CD4-positive, alpha-beta T cell (primary cell): ENCODE measurements around the gene RALGAPA1. TPM values are rescaled to one million over a fixed set of nuclear protein-coding genes. Genes with fewer than 3 reads are reported as not detected.

Experiments used
- ATAC-seq: fragments of 200-7000 bp; cut with Tn5 transposase; one replicate; pipeline ENCODE4 v1.10.0; 2022; ENCODE audit warnings: mild to moderate bottlenecking; ENCODE audit not compliant: poor library complexity
- CTCF ChIA-PET: fragments of 350-600 bp; sonication (Branson Sonifier 250); formaldehyde crosslinking; loops from one replicate; lab custom pipeline; 2021; ENCODE audit warnings: antibody characterized with exemption, inconsistent platforms; lab: Charles Lee
- POLR2A ChIA-PET: fragments of 350-600 bp; sonication (Branson Sonifier 250); formaldehyde crosslinking; loops from one replicate; lab custom pipeline; 2021; ENCODE audit warnings: antibody characterized with exemption, inconsistent platforms; lab: Charles Lee
- DNase-seq, 14 experiments: peaks; one replicate each; pipeline ENCODE4 v3.0.0-alpha.2; 2013 to 2020; ENCODE audit warnings: mixed read lengths in 2 of 14
- H3K27ac ChIP-seq, 2 donors: one replicate each; pipeline versions ENCODE4 v1.5.1 to v1.7.0; 2013; ENCODE audit warnings: low read length in 2 of 2, low read depth in 1 of 2, mild to moderate bottlenecking in 1 of 2
- H3K27me3 ChIP-seq, 2 experiments: 1 replicate in 1 of 2; 2 replicates in 1 of 2; pipeline versions ENCODE4 v1.6.1 to v1.7.0; 2013; ENCODE audit warnings: low read length in 2 of 2, control low read depth in 1 of 2, mild to moderate bottlenecking in 1 of 2, moderate library complexity in 1 of 2; ENCODE audit not compliant: insufficient read depth in 2 of 2, control insufficient read depth in 1 of 2
- H3K36me3 ChIP-seq: one replicate; pipeline ENCODE4 v1.6.1; 2013; ENCODE audit warnings: low read length, control low read depth; ENCODE audit not compliant: insufficient read depth
- H3K4me1 ChIP-seq: one replicate; pipeline ENCODE4 v1.6.1; 2013; ENCODE audit warnings: low read length, control low read depth; ENCODE audit not compliant: insufficient read depth
- H3K4me3 ChIP-seq: one replicate; pipeline ENCODE4 v1.5.1; 2013; ENCODE audit warnings: mild to moderate bottlenecking, low read length, moderate library complexity
- H3K9me3 ChIP-seq, 2 experiments: 1 replicate in 1 of 2; 2 replicates in 1 of 2; pipeline versions ENCODE4 v1.6.1 to v1.7.0; 2013; ENCODE audit warnings: low read length in 2 of 2, mild to moderate bottlenecking in 2 of 2, control low read depth in 1 of 2, moderate library complexity in 1 of 2; ENCODE audit not compliant: control insufficient read depth in 1 of 2, insufficient read depth in 1 of 2
- H3K27ac Mint-ChIP-seq: one replicate; pipeline ENCODE4 v1.8.0; 2020; ENCODE audit warnings: mixed read lengths
- H3K27me3 Mint-ChIP-seq: one replicate; pipeline ENCODE4 v1.8.0; 2021; ENCODE audit warnings: mixed read lengths
- H3K36me3 Mint-ChIP-seq: one replicate; pipeline ENCODE4 v1.8.0; 2021; ENCODE audit warnings: low read depth, mixed read lengths
- H3K4me1 Mint-ChIP-seq: one replicate; pipeline ENCODE4 v1.8.0; 2021; ENCODE audit warnings: low read depth, mixed read lengths
- H3K4me3 Mint-ChIP-seq: one replicate; pipeline ENCODE4 v1.8.0; 2020; ENCODE audit warnings: mild to moderate bottlenecking, mixed read lengths
- H3K9me3 Mint-ChIP-seq: one replicate; pipeline ENCODE4 v1.8.0; 2020; ENCODE audit warnings: mixed read lengths
- intact Hi-C, 2 experiments: fragments of 100-400 bp; cut with DNase I in 1 of 2; cut with micrococcal nuclease in 1 of 2; formaldehyde crosslinking; loops; one replicate each; pipeline versions ENCODE4 v1.15.1 to v1.9.0; 2023 to 2025; cut with DNase I, micrococcal nuclease
- total RNA-seq, 174 experiments: library from RNA in 2 of 174; stranded (reverse) in 2 of 174; gene quantifications; one replicate each; pipeline ENCODE4 v1.2.3 and lab custom pipeline; 2021 to 2026
- TF ChIP-seq, protein P1 (sequence below): fragments of 200-600 bp; IDR thresholded peaks from one replicate; pipeline ENCODE4 v1.8.0; 2022; ENCODE audit warnings: antibody characterized with exemption, mild to moderate bottlenecking

The RALGAPA1 gene
- total RNA-seq, 2 experiments from 2014 or later, result 72.0 to 75.5 TPM

DNA sequence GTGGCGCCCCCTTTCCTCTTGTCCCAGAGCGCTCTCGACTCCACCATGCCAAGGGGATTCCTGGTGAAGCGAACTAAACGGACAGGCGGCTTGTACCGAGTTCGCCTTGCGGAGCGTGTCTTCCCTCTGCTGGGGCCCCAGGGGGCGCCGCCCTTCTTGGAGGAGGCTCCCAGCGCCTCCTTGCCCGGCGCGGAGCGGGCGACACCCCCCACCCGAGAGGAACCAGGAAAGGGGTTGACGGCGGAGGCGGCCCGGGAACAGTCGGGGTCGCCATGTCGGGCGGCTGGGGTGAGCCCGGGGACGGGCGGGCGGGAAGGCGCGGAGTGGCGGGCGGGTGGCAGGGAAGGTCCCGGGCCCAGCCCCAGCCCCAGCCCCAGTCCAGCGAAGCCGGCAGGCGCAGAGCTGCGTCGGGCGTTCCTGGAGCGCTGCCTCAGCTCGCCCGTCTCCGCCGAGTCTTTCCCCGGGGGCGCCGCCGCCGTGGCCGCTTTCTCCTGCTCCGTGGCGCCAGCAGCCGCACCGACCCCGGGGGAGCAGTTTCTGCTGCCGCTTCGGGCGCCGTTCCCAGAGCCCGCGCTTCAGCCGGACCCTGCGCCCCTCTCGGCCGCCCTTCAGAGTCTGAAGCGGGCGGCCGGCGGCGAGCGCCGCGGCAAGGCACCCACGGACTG, 274.8 kb downstream of the RALGAPA1 start:
- Histone ChIP-seq H3K36me3 (peaks cover 4% of the 10 kb centered on the region), H3K4me3 (peak overlapping the region; percentile 57), H3K9me3 (peaks cover 0 to 13% of the 10 kb centered on the region in 2 experiments), H3K27me3 (peaks cover 32 to 51% of the 10 kb centered on the region in 2 experiments), H3K27ac (no peak overlapping the region), H3K4me1 (peaks cover 28% of the 10 kb centered on the region)
- Mint-ChIP-seq H3K27ac (no peak overlapping the region), H3K4me1 (peaks cover 9% of the 10 kb centered on the region), H3K4me3 (peak overlapping the region; percentile 73), H3K9me3 (no peaks in the 10 kb centered on the region), H3K27me3 (peaks cover 58% of the 10 kb centered on the region), H3K36me3 (no peaks in the 10 kb centered on the region)
- TF ChIP-seq, protein P1, sequence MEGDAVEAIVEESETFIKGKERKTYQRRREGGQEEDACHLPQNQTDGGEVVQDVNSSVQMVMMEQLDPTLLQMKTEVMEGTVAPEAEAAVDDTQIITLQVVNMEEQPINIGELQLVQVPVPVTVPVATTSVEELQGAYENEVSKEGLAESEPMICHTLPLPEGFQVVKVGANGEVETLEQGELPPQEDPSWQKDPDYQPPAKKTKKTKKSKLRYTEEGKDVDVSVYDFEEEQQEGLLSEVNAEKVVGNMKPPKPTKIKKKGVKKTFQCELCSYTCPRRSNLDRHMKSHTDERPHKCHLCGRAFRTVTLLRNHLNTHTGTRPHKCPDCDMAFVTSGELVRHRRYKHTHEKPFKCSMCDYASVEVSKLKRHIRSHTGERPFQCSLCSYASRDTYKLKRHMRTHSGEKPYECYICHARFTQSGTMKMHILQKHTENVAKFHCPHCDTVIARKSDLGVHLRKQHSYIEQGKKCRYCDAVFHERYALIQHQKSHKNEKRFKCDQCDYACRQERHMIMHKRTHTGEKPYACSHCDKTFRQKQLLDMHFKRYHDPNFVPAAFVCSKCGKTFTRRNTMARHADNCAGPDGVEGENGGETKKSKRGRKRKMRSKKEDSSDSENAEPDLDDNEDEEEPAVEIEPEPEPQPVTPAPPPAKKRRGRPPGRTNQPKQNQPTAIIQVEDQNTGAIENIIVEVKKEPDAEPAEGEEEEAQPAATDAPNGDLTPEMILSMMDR, result no peak
- ATAC-seq (no peak), DNase-seq (peak in 4 of 14 experiments; percentile 2 to 41 (median 13))
- POLR2A ChIA-PET, result no interaction called here
- intact Hi-C loops, result loop anchor here in 1 of 2 experiments (10.0 kb wide), 1 partner anchor 280 kb away; no protein-coding TSS in a partner anchor
- CTCF ChIA-PET, result no interaction called here

DNA sequence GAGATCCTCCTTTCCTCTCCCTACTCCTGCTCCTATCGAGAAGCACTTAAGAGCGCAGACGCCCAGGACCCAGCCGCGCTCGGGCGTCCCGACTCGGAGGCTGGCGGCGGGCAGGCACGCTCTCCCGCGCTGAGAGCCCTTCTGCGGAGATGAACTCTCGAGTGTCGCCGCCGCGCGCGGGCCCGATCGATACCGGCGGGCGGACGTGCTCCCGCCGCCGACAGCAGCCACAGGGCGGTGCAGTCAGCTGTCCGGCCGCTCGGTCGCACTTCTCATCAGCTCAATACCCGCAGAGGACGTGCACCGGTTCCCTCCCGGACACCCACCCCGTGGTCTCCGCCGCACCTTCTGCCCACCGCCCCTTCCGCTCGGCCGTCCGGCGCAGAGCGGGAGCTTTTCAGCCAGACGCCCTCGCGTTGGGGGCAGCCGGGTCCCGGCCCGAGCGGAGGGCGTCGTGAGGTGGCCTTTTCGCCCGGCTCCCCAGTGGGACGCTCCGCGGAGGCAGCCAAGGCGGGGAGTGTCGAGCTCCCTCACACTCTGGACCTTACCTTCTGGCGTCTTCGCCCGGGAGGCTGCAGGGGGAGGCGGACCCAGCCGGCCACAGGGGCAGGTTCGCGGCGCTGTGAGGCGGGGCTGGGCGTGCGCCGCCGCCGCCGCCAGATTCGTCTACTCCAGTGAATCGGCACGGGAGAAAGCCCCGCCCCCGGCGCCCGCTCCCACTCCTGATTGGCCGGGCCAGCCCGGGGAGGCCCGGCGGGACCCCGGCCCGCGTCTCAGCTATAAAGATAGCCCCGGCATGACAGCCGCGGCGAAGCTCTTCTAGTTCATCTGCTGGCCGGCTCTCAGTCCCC, 275.5 kb downstream of the RALGAPA1 start, which contains the start of gene INSM2:
INSM2 (plus strand) TSS at position 808 of the 851 bp plus-strand sequence. CDS start 89 bp downstream, outside the sequence.
- no peak within 1 kb of the TSS for H3K27ac ChIP-seq
- TF ChIP-seq, protein P1, result no peak
- ChIA-PET POLR2A (no interaction called here), CTCF (no interaction called here)
- peak in 12 of 14 experiments; percentile 4 to 66 (median 42) for DNase-seq
- H3K36me3 ChIP-seq, result peaks cover 4% of the 10 kb centered on the region
- Mint-ChIP-seq H3K27ac (no peak within 1 kb of the TSS), H3K27me3 (peaks cover 66% of the 10 kb centered on the region), H3K4me3 (peak within 1 kb of the TSS; percentile 82), H3K36me3 (no peaks in the 10 kb centered on the region), H3K9me3 (no peaks in the 10 kb centered on the region), H3K4me1 (peaks cover 9% of the 10 kb centered on the region)
- peaks cover 28% of the 10 kb centered on the region for H3K4me1 ChIP-seq
- peak within 1 kb of the TSS; percentile 57 for H3K4me3 ChIP-seq
- ATAC-seq, result peak; percentile 43
- peaks cover 32 to 51% of the 10 kb centered on the region in 2 experiments for H3K27me3 ChIP-seq
- peaks cover 0 to 13% of the 10 kb centered on the region in 2 experiments for H3K9me3 ChIP-seq
- intact Hi-C loops, result loop anchor here in 1 of 2 experiments (10.0 kb wide), 1 partner anchor 281 kb away; no protein-coding TSS in a partner anchor

DNA sequence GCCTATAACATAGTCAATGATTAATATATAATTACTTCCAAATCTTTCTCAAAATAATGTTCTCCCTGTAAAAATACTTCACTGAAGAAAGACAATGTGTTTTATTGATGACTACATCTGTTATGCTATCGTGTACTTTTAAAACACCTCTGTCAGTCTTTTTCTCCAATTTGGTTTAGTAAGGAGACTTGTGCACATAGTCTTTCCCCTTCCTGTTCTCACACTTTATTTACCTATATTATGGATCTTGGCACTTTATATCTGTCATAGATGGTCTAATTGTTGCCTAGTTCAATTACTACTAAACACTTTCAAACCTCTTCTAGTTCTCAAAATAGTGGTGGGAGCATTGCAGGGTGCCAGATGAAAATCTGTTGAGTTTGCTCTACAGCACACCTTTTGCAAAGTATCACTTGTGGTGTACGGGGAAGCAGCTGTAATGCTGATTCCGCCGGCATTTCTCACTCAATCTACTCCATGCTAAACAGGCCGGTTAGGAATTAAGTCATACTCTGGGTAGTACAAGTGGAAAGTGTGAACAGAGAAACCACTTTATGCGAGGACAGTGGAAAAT, 276.2 kb downstream of the RALGAPA1 start:
- Histone ChIP-seq H3K27ac (no peak overlapping the region), H3K36me3 (peaks cover under 1% of the 10 kb centered on the region), H3K9me3 (peaks cover 0 to 13% of the 10 kb centered on the region in 2 experiments), H3K4me1 (peaks cover 28% of the 10 kb centered on the region), H3K4me3 (peak overlapping the region; percentile 57), H3K27me3 (peaks cover 32 to 51% of the 10 kb centered on the region in 2 experiments)
- H3K9me3 Mint-ChIP-seq, result no peaks in the 10 kb centered on the region
- intact Hi-C loops, result loop anchor here in 1 of 2 experiments (10.0 kb wide), 1 partner anchor 282 kb away; no protein-coding TSS in a partner anchor
- H3K36me3 Mint-ChIP-seq, result no peaks in the 10 kb centered on the region
- no peak overlapping the region for H3K27ac Mint-ChIP-seq
- ATAC-seq (no peak), DNase-seq (no peak)
- POLR2A ChIA-PET, result no interaction called here
- TF ChIP-seq, protein P1, result no peak
- H3K4me1 Mint-ChIP-seq, result peaks cover 9% of the 10 kb centered on the region
- H3K4me3 Mint-ChIP-seq, result peak overlapping the region; percentile 68
- peaks cover 73% of the 10 kb centered on the region for H3K27me3 Mint-ChIP-seq
- CTCF ChIA-PET, result no interaction called here
